Smooth muscle cell (in vitro differentiated cells): ENCODE results near the gene NDRG3. TPM values are rescaled to one million over a fixed set of nuclear protein-coding genes. Genes with fewer than 3 reads are reported as not detected.

ENCODE experiments used
- DNase-seq: peaks from one replicate; lab custom pipeline; 2025; ENCODE audit not compliant: unreplicated experiment; lab: John Stamatoyannopoulos, UW
- H2AFZ ChIP-seq: fragments of 200-600 bp; sonication (generic); 2 replicates; pipeline ENCODE4 v1.6.0; 2016; ENCODE audit warnings: antibody characterized with exemption, low read depth, mild to moderate bottlenecking
- H3F3A ChIP-seq: fragments of 200-600 bp; sonication (generic); 2 replicates; pipeline ENCODE4 v1.6.0; 2017; ENCODE audit warnings: antibody characterized with exemption, low read depth
- H3K27ac ChIP-seq: fragments of 200-600 bp; sonication (generic); 2 replicates; pipeline ENCODE4 v1.5.1; 2016; ENCODE audit warnings: low read depth, mild to moderate bottlenecking
- H3K27me3 ChIP-seq: fragments of 200-600 bp; sonication (generic); 2 replicates; pipeline ENCODE4 v1.6.1; 2016; ENCODE audit warnings: low read depth, mild to moderate bottlenecking
- H3K36me3 ChIP-seq: fragments of 200-600 bp; sonication (generic); 2 replicates; pipeline ENCODE4 v1.5.1; 2016; ENCODE audit warnings: low read depth
- H3K4me1 ChIP-seq: fragments of 200-600 bp; sonication (generic); 2 replicates; pipeline ENCODE4 v1.5.1; 2016; ENCODE audit warnings: low read depth
- H3K4me2 ChIP-seq: fragments of 200-600 bp; sonication (generic); 2 replicates; pipeline ENCODE4 v1.6.0; 2016; ENCODE audit warnings: mild to moderate bottlenecking
- H3K4me3 ChIP-seq: fragments of 200-600 bp; sonication (generic); 2 replicates; pipeline ENCODE4 v1.5.1; 2016; ENCODE audit warnings: mild to moderate bottlenecking
- H3K79me2 ChIP-seq: fragments of 200-600 bp; sonication (generic); 2 replicates; pipeline ENCODE4 v1.6.0; 2016; ENCODE audit warnings: low read depth, mild to moderate bottlenecking
- H3K9ac ChIP-seq: fragments of 200-600 bp; sonication (generic); 2 replicates; pipeline ENCODE4 v1.6.0; 2016; ENCODE audit warnings: low read depth
- H3K9me3 ChIP-seq: fragments of 200-600 bp; sonication (generic); replicated peaks from 2 replicates; pipeline ENCODE4 v1.5.1; 2016; ENCODE audit warnings: low read depth
- H4K20me1 ChIP-seq: fragments of 200-600 bp; sonication (generic); 2 replicates; pipeline ENCODE4 v1.6.0; 2016; ENCODE audit warnings: low read depth
- WGBS: methylation state at CpG from one replicate; pipeline ENCODE4 v1.1.7; 2016; ENCODE audit warnings: low lambda C conversion rate; 5-methylcytosine and 5-hydroxymethylcytosine counted together
- polyA plus RNA-seq: library from polyadenylated mRNA; unstranded; fragments of >200 nt; fragmentation: Nextera tagmentation; extraction: Ambion mirVana; gene quantifications from 2 replicates; pipeline ENCODE4 v1.2.1, GENCODE V29; 2016
- total RNA-seq: library from RNA; depleted of rRNA; stranded (reverse); fragments of >200 nt; gene quantifications from 2 replicates; pipeline ENCODE4 v1.2.3, GENCODE V29; 2014
- TF ChIP-seq, protein P1 (sequence below): fragments of 200-600 bp; sonication (generic); IDR thresholded peaks from 2 replicates; pipeline ENCODE4 v1.5.1; 2017; ENCODE audit warnings: borderline replicate concordance, mild to moderate bottlenecking, antibody characterized with exemption; ENCODE audit not compliant: insufficient read depth, poor library complexity, severe bottlenecking

NDRG3 gene
- total and polyA plus RNA-seq, 2 experiments from 2014 or later: 13.4 to 14.6 TPM

DNA sequence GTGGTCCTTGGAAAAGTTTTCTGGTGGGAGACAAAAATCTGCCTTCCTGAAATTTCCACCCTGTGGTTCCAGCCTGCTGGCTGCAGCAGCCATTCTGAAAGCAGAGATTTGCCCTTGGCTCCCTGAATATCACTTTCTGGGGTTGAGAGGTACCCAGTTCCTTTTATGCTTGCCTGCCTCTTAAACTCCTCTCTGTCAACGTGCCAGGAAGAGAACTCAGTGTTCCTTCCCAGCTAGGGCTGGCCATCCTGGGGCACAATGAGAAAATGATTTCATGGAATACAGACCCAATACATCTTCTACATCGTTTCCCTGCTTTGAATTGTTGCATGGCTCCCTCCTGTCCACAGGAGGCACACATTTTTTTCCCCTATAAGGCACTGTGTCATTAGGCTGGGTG, 29.3 kb upstream of the NDRG3 start:
- Histone ChIP-seq H3K4me2 (no peak overlapping the region), H3K4me3 (no peak overlapping the region), H3K9ac (no peak overlapping the region), H3F3A (peaks cover 8% of the 10 kb centered on the region), H4K20me1 (no peaks in the 10 kb centered on the region), H3K79me2 (peaks cover 12% of the 10 kb centered on the region), H3K9me3 (no peaks in the 10 kb centered on the region), H3K27me3 (no peaks in the 10 kb centered on the region), H3K27ac (no peak overlapping the region), H3K4me1 (peaks cover 5% of the 10 kb centered on the region), H3K36me3 (no peaks in the 10 kb centered on the region), H2AFZ (no peak overlapping the region)
- 96% methylated on average over 2 of the region's 2 CpGs for WGBS
- TF ChIP-seq, protein P1, sequence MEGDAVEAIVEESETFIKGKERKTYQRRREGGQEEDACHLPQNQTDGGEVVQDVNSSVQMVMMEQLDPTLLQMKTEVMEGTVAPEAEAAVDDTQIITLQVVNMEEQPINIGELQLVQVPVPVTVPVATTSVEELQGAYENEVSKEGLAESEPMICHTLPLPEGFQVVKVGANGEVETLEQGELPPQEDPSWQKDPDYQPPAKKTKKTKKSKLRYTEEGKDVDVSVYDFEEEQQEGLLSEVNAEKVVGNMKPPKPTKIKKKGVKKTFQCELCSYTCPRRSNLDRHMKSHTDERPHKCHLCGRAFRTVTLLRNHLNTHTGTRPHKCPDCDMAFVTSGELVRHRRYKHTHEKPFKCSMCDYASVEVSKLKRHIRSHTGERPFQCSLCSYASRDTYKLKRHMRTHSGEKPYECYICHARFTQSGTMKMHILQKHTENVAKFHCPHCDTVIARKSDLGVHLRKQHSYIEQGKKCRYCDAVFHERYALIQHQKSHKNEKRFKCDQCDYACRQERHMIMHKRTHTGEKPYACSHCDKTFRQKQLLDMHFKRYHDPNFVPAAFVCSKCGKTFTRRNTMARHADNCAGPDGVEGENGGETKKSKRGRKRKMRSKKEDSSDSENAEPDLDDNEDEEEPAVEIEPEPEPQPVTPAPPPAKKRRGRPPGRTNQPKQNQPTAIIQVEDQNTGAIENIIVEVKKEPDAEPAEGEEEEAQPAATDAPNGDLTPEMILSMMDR: no peak
- DNase-seq: no peak

DNA sequence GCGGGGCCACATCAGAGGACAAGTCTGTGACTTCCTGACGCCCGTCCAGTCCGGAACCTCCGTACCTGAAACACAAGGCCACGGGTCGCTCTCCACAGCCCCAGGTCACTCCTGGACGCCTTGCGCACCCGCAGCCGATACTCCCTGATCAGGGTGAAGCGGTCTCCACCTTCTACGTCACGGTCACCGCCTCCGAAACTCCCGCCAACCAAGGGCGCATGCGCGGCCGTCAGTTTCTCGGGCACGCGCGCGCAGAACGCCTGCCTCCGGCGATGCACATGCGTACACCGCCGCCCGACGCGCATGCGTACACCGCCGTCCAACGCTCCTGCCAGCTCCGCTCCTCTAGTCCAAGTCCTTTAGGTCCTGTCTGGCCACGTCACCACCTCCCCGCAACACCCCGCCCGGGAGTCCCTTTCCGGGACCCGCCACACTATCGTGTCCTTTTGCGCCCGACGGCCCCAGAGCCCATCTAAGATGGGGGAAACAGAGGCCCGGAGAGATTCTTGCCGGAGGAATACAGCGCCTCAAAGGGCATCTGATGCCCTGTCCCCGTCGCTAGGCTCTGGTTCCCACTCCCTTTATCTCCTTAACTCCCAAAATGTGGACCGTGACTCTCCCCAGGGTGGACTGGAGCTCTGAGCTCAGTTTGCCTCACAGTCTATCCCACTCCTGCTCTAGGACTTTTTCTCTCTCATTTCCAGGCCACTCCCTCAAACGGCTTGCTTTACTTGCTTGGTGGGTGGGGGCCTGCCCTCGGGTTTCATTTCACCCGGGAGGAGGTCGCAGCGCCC, 27.9 kb upstream of the NDRG3 start, which contains the start of gene DSN1:
Gene DSN1, minus strand, starts transcription at position 167 of the 794 bp plus-strand sequence. CDS start 2,305 bp downstream, outside the sequence.
- Histone ChIP-seq H4K20me1 (no peaks in the 10 kb centered on the region), H3K79me2 (peaks cover 12% of the 10 kb centered on the region), H3K4me2 (peak within 1 kb of the TSS; percentile 98), H3K27ac (peak within 1 kb of the TSS; percentile 98), H3K27me3 (no peaks in the 10 kb centered on the region), H2AFZ (peak within 1 kb of the TSS; percentile 92), H3K4me1 (peaks cover 5% of the 10 kb centered on the region), H3K4me3 (peak within 1 kb of the TSS; percentile 82), H3F3A (peaks cover 8% of the 10 kb centered on the region), H3K9ac (peak within 1 kb of the TSS; percentile 99), H3K36me3 (no peaks in the 10 kb centered on the region), H3K9me3 (no peaks in the 10 kb centered on the region)
- DNase-seq: peak; percentile 98
- TF ChIP-seq, protein P1: no peak
- WGBS: under 1% methylated on average over 60 of the region's 61 CpGs

DNA sequence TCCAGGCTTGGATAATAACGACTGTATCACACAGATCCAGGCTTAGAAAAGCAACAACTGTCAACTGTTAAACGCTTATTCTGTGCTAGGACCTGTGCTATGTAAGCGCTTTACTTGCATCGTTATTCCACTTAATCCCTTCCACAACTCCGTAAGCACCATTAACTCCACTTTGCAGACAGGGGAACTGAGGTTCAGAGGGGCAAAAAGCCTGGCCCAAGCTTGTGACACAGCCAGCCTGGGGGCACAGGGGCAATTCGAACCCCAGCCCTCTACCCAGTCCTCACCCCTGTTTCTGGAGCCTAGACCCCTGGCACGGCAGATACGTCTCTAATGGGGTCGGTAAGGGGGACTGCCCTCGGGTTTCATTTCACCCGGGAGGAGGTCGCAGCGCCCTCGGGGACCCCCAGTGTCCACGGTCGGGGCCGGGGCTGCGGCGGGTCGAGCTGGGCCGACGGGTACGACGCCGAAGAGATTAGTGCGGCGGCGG, 27.3 kb upstream of the NDRG3 start:
- no peaks in the 10 kb centered on the region for H3K36me3 ChIP-seq
- H3K27me3 ChIP-seq: no peaks in the 10 kb centered on the region
- no peaks in the 10 kb centered on the region for H4K20me1 ChIP-seq
- peak overlapping the region; percentile 99 for H3K9ac ChIP-seq
- H3K4me2 ChIP-seq: peak overlapping the region; percentile 98
- no peak overlapping the region for H3K27ac ChIP-seq
- H2AFZ ChIP-seq: peak overlapping the region; percentile 64
- H3K4me3 ChIP-seq: peak overlapping the region; percentile 82
- 6% methylated on average over 27 of the region's 28 CpGs for WGBS
- H3K4me1 ChIP-seq: peaks cover 5% of the 10 kb centered on the region
- peaks cover 8% of the 10 kb centered on the region for H3F3A ChIP-seq
- peaks cover 12% of the 10 kb centered on the region for H3K79me2 ChIP-seq
- H3K9me3 ChIP-seq: no peaks in the 10 kb centered on the region
- TF ChIP-seq, protein P1: no peak
- DNase-seq: no peak

DNA sequence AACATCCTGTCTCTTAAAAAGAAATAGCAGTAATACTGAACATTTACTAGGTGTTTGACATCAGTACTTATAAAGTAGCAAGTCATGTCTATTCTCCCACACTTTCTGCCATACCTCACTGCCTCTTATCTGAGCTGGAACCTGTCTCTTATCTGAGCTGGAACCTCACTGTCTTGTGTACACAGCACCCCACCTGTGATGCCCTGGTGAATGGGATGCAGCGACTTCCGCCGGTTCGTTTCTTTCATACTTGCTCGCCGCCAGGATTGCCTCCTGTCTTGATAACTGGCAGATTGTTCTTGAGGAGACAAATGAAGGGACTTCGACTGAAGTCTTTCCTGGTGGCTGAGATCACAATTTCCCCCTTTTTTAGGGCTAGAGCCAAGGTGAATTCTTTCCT, 24.8 kb upstream of the NDRG3 start:
- DNase-seq: no peak
- H3K79me2 ChIP-seq: peaks cover 12% of the 10 kb centered on the region
- TF ChIP-seq, protein P1: no peak
- 97% methylated on average over 7 of the region's 7 CpGs for WGBS
- H2AFZ ChIP-seq: no peak overlapping the region
- no peaks in the 10 kb centered on the region for H4K20me1 ChIP-seq
- H3K27ac ChIP-seq: no peak overlapping the region
- H3K4me2 ChIP-seq: no peak overlapping the region
- H3F3A ChIP-seq: peaks cover 8% of the 10 kb centered on the region
- no peaks in the 10 kb centered on the region for H3K27me3 ChIP-seq
- H3K4me3 ChIP-seq: no peak overlapping the region
- peaks cover 5% of the 10 kb centered on the region for H3K4me1 ChIP-seq
- H3K9me3 ChIP-seq: no peaks in the 10 kb centered on the region
- H3K36me3 ChIP-seq: no peaks in the 10 kb centered on the region
- no peak overlapping the region for H3K9ac ChIP-seq
